IMR-90 (cell line): ENCODE results near the gene PIP5K1C. TPM values are rescaled to one million over a fixed set of nuclear protein-coding genes. Genes with fewer than 3 reads are reported as not detected.

Experiments used
- ATAC-seq: fragments of 200-7000 bp; cut with Tn5 transposase; 2 replicates; pipeline ENCODE4 v1.9.1; 2020; ENCODE audit warnings: low read depth, mild to moderate bottlenecking, moderate library complexity
- BruUV-seq: library from RNA; stranded (reverse); fragments of 400-500 nt; replicated peaks from 2 replicates; lab custom pipeline; 2021; lab: Mats Ljungman, UMichigan
- CTCF ChIA-PET: fragments of 300-600 bp; formaldehyde crosslinking; extraction: SDS; loops from one replicate; lab custom pipeline; 2021; ENCODE audit warnings: antibody characterized with exemption; lab: Yijun Ruan, JAX
- POLR2A ChIA-PET: fragments of 300-600 bp; sonication (Branson Sonifier 250); formaldehyde crosslinking; loops from one replicate; lab custom pipeline; 2022; ENCODE audit warnings: antibody characterized with exemption; ENCODE audit not compliant: unreplicated experiment; lab: Charles Lee
- DNase-seq: peaks from one replicate; pipeline ENCODE4 v3.0.0; 2013
- H2AFZ ChIP-seq: replicated peaks from 2 replicates; pipeline ENCODE3; 2013; ENCODE audit warnings: low read length, mild to moderate bottlenecking; ENCODE audit not compliant: poor library complexity
- H2AK5ac ChIP-seq: 2 replicates; pipeline ENCODE4 v1.6.1; 2013; ENCODE audit warnings: low read depth, low read length, inconsistent platforms
- H2AK9ac ChIP-seq: replicated peaks from 2 replicates; pipeline ENCODE3; 2013; ENCODE audit warnings: mild to moderate bottlenecking, low read depth, low read length, moderate library complexity; ENCODE audit not compliant: poor library complexity
- H2BK120ac ChIP-seq: 2 replicates; pipeline ENCODE4 v1.6.1; 2013; ENCODE audit warnings: low read depth, low read length, inconsistent platforms
- H2BK15ac ChIP-seq: 3 replicates; pipeline ENCODE4 v1.6.1; 2013; ENCODE audit warnings: low read depth, low read length, inconsistent platforms
- H2BK20ac ChIP-seq: 2 replicates; pipeline ENCODE4 v1.6.1; 2013; ENCODE audit warnings: low read depth, mild to moderate bottlenecking, inconsistent platforms, low read length, moderate library complexity
- H2BK5ac ChIP-seq: 2 replicates; pipeline ENCODE4 v1.6.1; 2013; ENCODE audit warnings: mild to moderate bottlenecking, low read depth, low read length, inconsistent platforms; ENCODE audit not compliant: poor library complexity, severe bottlenecking
- H3K14ac ChIP-seq: replicated peaks from 2 replicates; pipeline ENCODE4 v1.6.1; 2013; ENCODE audit warnings: low read depth, low read length, inconsistent platforms
- H3K18ac ChIP-seq: 2 replicates; pipeline ENCODE4 v1.6.1; 2013; ENCODE audit warnings: low read depth, low read length, control low read depth
- H3K23ac ChIP-seq: 2 replicates; pipeline ENCODE4 v1.6.1; 2013; ENCODE audit warnings: low read depth, low read length, inconsistent platforms
- H3K27ac ChIP-seq: 2 replicates; pipeline ENCODE4 v1.5.1; 2013; ENCODE audit warnings: mild to moderate bottlenecking, control low read depth, low read length; ENCODE audit not compliant: insufficient read depth
- H3K27me3 ChIP-seq: 2 replicates; pipeline ENCODE4 v1.6.1; 2013; ENCODE audit warnings: low read length; ENCODE audit not compliant: control insufficient read depth, insufficient read depth
- H3K36me3 ChIP-seq: 2 replicates; pipeline ENCODE4 v1.6.1; 2013; ENCODE audit warnings: low read length, mixed read lengths; ENCODE audit not compliant: control insufficient read depth, insufficient read depth
- H3K4ac ChIP-seq: 2 replicates; pipeline ENCODE4 v1.6.1; 2013; ENCODE audit warnings: low read depth, low read length, inconsistent platforms
- H3K4me1 ChIP-seq: 2 replicates; pipeline ENCODE4 v1.6.1; 2013; ENCODE audit warnings: low read length, mixed read lengths; ENCODE audit not compliant: control insufficient read depth, insufficient read depth
- H3K4me2 ChIP-seq: 2 replicates; pipeline ENCODE4 v1.6.1; 2013; ENCODE audit warnings: low read depth, mild to moderate bottlenecking, control low read depth, low read length, moderate library complexity
- H3K4me3 ChIP-seq: 2 replicates; pipeline ENCODE4 v1.5.1; 2013; ENCODE audit warnings: low read depth, mild to moderate bottlenecking, control low read depth, low read length, moderate library complexity; ENCODE audit not compliant: insufficient read depth
- H3K56ac ChIP-seq: 2 replicates; pipeline ENCODE4 v1.6.1; 2013; ENCODE audit warnings: low read length, inconsistent platforms; ENCODE audit not compliant: insufficient read depth; ENCODE audit errors: extremely low read depth
- H3K79me1 ChIP-seq, 2 experiments: 2 replicates each; pipeline ENCODE4 v1.6.1; 2013; ENCODE audit warnings: low read length in 2 of 2, inconsistent platforms in 1 of 2, low read depth in 1 of 2
- H3K9ac ChIP-seq: 2 replicates; pipeline ENCODE4 v1.6.1; 2013; ENCODE audit warnings: low read depth, low read length, control low read depth
- H3K9me1 ChIP-seq: 2 replicates; pipeline ENCODE4 v1.6.1; 2013; ENCODE audit warnings: low read length, inconsistent platforms; ENCODE audit not compliant: insufficient read depth
- H3K9me3 ChIP-seq: 2 replicates; pipeline ENCODE4 v1.6.1; 2013; ENCODE audit warnings: low read length; ENCODE audit not compliant: control insufficient read depth, insufficient read depth
- H4K20me1 ChIP-seq: 2 replicates; pipeline ENCODE4 v1.6.1; 2013; ENCODE audit warnings: low read length, inconsistent platforms; ENCODE audit not compliant: insufficient read depth
- H4K5ac ChIP-seq: 2 replicates; pipeline ENCODE4 v1.6.1; 2013; ENCODE audit warnings: mild to moderate bottlenecking, low read depth, low read length, control low read depth
- H4K8ac ChIP-seq, 2 experiments: 2 replicates each; pipeline ENCODE4 v1.6.1; 2013; ENCODE audit warnings: low read depth in 2 of 2, low read length in 2 of 2, control low read depth in 1 of 2, inconsistent platforms in 1 of 2
- H4K91ac ChIP-seq: 2 replicates; pipeline ENCODE4 v1.6.1; 2013; ENCODE audit warnings: low read depth, low read length, inconsistent platforms; ENCODE audit not compliant: insufficient read depth
- FOS ChIP-seq: fragments of 150-350 bp; IDR thresholded peaks from 2 replicates; pipeline ENCODE4 v1.6.1; 2016; ENCODE audit warnings: low read depth, low read length
- POLR2A ChIP-seq: IDR thresholded peaks from 2 replicates; pipeline ENCODE4 v1.6.1; 2012; ENCODE audit warnings: mild to moderate bottlenecking, low read depth, low read length
- RFX5 ChIP-seq: IDR thresholded peaks from 2 replicates; pipeline ENCODE4 v1.8.0; 2012; ENCODE audit warnings: low read depth, mild to moderate bottlenecking, low read length, moderate library complexity
- WGBS, 2 experiments: methylation state at CpG; one replicate each; pipeline versions ENCODE4 v1.1.5 to v1.1.7; 2013; ENCODE audit warnings: missing lambda C conversion rate in 2 of 2; ENCODE audit not compliant: insufficient read length in 1 of 2; ENCODE audit errors: extremely low coverage in 2 of 2; 5-methylcytosine and 5-hydroxymethylcytosine counted together
- dilution Hi-C: fragments of 300-500 bp; cut with HindIII; formaldehyde crosslinking; loops from one replicate; pipeline ENCODE4 v1.14.3; 2018; ENCODE audit warnings: low sequenced_read_pairs; ENCODE audit not compliant: unreplicated experiment
- in situ Hi-C: fragments of 300-500 bp; cut with MboI; formaldehyde crosslinking; loops from 3 replicates; pipeline ENCODE4 v1.14.3; 2019; ENCODE audit warnings: low sequenced_read_pairs, inconsistent platforms, mixed read lengths
- intact Hi-C: fragments of 100-400 bp; cut with micrococcal nuclease; formaldehyde crosslinking; loops from 2 replicates; pipeline ENCODE4 v1.10.0; 2022
- polyA plus RNA-seq, 3 experiments: library from polyadenylated mRNA; depleted of rRNA; stranded (reverse); fragments of >200 nt; gene quantifications; 2 replicates each; pipeline ENCODE4 v1.2.3, GENCODE V29; 2012; ENCODE audit warnings: low replicate concordance in 1 of 3
- total RNA-seq: library from RNA; depleted of rRNA; stranded (reverse); fragments of >200 nt; gene quantifications from 2 replicates; pipeline ENCODE4 v1.2.3, GENCODE V29; 2012

PIP5K1C gene
- total and polyA plus RNA-seq, 2 of the 4 experiments (the other 2 are of a cell fraction), result 13.6 to 23.3 TPM

DNA sequence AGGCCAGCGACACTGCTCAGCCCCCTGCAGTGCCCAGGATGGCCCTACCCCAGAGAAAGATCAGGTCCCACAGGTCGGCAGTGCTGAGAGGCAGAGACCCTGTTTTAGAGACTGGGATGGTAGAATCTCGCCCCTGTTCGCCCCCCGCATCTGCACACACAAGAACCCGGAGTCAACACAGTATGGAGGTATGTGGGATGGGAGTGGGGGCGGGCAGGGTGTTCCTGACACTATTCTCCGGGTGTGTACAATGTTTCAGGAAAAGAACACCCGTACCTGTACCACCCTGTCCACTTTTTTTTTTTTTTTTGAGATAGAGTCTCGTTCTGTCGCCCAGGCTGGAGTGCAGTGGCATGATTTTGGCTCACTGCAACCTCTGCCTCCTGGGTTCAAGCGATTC lies 19.3 kb downstream of the PIP5K1C start:
- Histone ChIP-seq H3K56ac (no peak overlapping the region), H3K9ac (no peak overlapping the region), H2BK20ac (no peak overlapping the region), H2BK120ac (no peak overlapping the region), H3K14ac (no peak overlapping the region), H3K9me1 (peaks cover 12% of the 10 kb centered on the region; the same call in 1 of the 2 replicates), H3K4ac (no peak overlapping the region), H3K9me3 (peaks cover 6% of the 10 kb centered on the region), H2AFZ (no peak overlapping the region), H3K36me3 (peaks cover 19% of the 10 kb centered on the region), H3K4me3 (no peak overlapping the region), H4K8ac (no peak overlapping the region), H3K4me2 (no peak overlapping the region), H4K5ac (no peak overlapping the region), H3K27me3 (no peaks in the 10 kb centered on the region), H4K20me1 (peaks cover 49% of the 10 kb centered on the region), H2BK15ac (no peak overlapping the region), H2BK5ac (no peak overlapping the region), H3K18ac (no peak overlapping the region), H3K23ac (no peak overlapping the region), H3K79me1 (peaks cover 21 to 76% of the 10 kb centered on the region in 2 experiments), H3K27ac (no peak overlapping the region), H2AK9ac (no peak overlapping the region), H4K91ac (no peak overlapping the region), H2AK5ac (no peak overlapping the region), H3K4me1 (peaks cover 7% of the 10 kb centered on the region; the same call in 1 of the 2 replicates)
- no peak for DNase-seq
- dilution Hi-C loops (no loop called here), in situ Hi-C loops (no loop called here), intact Hi-C loops (no loop called here)
- no TSS peak for BruUV-seq
- POLR2A ChIA-PET, result no interaction called here
- no peak for TF ChIP-seq POLR2A
- TF ChIP-seq FOS, result no peak
- no peak for TF ChIP-seq RFX5
- CTCF ChIA-PET, result no interaction called here
- 96% methylated on average over 4 of the region's 12 CpGs; no CpG with 5 or more reads in 1 of the 2 experiments for WGBS, 2 experiments
- ATAC-seq, result no peak
